HAP-1 (cell line): ENCODE results near the gene C2CD2.

Source experiments
- DNase-seq, 2 experiments: peaks; one replicate each; pipeline ENCODE4 v3.0.0-alpha.2; 2016 to 2020; ENCODE audit warnings: low spot score in 2 of 2
- H3K27me3 ChIP-seq: fragments of 250-450 bp; sonication (Bioruptor Pico); 2 replicates; pipeline ENCODE4 v1.5.1; 2020; ENCODE audit warnings: low read depth, mild to moderate bottlenecking, moderate library complexity
- H3K36me3 ChIP-seq: fragments of 250-450 bp; sonication (Bioruptor Pico); replicated peaks from 2 replicates; pipeline ENCODE4 v1.5.1; 2020; ENCODE audit warnings: mild to moderate bottlenecking
- H3K4me1 ChIP-seq: fragments of 250-450 bp; sonication (Bioruptor Pico); 2 replicates; pipeline ENCODE4 v1.5.1; 2020; ENCODE audit warnings: mild to moderate bottlenecking
- H3K4me3 ChIP-seq: fragments of 250-450 bp; sonication (Bioruptor Pico); 2 replicates; pipeline ENCODE4 v1.5.1; 2020; ENCODE audit warnings: mild to moderate bottlenecking, moderate library complexity
- H3K9me3 ChIP-seq: fragments of 250-450 bp; sonication (Bioruptor Pico); 2 replicates; pipeline ENCODE4 v1.5.1; 2020; ENCODE audit warnings: mild to moderate bottlenecking, moderate library complexity
- in situ Hi-C: fragments of 300-500 bp; cut with MboI; formaldehyde crosslinking; loops from 3 replicates; pipeline ENCODE4 v1.14.3; 2020; ENCODE audit warnings: low sequenced_read_pairs, inconsistent platforms, mixed read lengths

Gene C2CD2

GRCh38 chr21:41983229-41983628 lies 29.4 kb upstream of the C2CD2 start:
- Histone ChIP-seq H3K27me3 (no peaks in the 10 kb centered on the region), H3K4me1 (no peaks in the 10 kb centered on the region), H3K36me3 (no peaks in the 10 kb centered on the region), H3K9me3 (no peaks in the 10 kb centered on the region; the same call in 1 of the 2 replicates), H3K4me3 (no peak overlapping the region)
- in situ Hi-C loops, result no loop called here
- DNase-seq, result no peak

- in situ Hi-C loops, result no loop called here
- Histone ChIP-seq H3K9me3 (no peaks in the 10 kb centered on the region; the same call in 1 of the 2 replicates), H3K4me1 (no peaks in the 10 kb centered on the region), H3K27me3 (no peaks in the 10 kb centered on the region), H3K36me3 (no peaks in the 10 kb centered on the region), H3K4me3 (no peak overlapping the region)
- DNase-seq, result no peak
Measured at GRCh38 chr21:41980561-41980960, 26.7 kb upstream of the C2CD2 start.

- Histone ChIP-seq H3K36me3 (no peaks in the 10 kb centered on the region), H3K27me3 (no peaks in the 10 kb centered on the region), H3K9me3 (no peaks in the 10 kb centered on the region; the same call in 1 of the 2 replicates), H3K4me3 (no peak overlapping the region), H3K4me1 (no peaks in the 10 kb centered on the region)
- in situ Hi-C loops, result no loop called here
- no peak for DNase-seq
Measured at GRCh38 chr21:41979751-41980369, 26.0 kb upstream of the C2CD2 start.

GRCh38 chr21:41979335-41979734 lies 25.5 kb upstream of the C2CD2 start:
- no peak overlapping the region for H3K4me3 ChIP-seq
- no peaks in the 10 kb centered on the region for H3K36me3 ChIP-seq
- H3K9me3 ChIP-seq, result no peaks in the 10 kb centered on the region; the same call in 1 of the 2 replicates
- DNase-seq, result no peak
- in situ Hi-C loops, result no loop called here
- no peaks in the 10 kb centered on the region for H3K27me3 ChIP-seq
- no peaks in the 10 kb centered on the region for H3K4me1 ChIP-seq

- H3K4me3 ChIP-seq, result no peak overlapping the region
- no peaks in the 10 kb centered on the region for H3K27me3 ChIP-seq
- DNase-seq, result no peak
- H3K9me3 ChIP-seq, result no peaks in the 10 kb centered on the region; the same call in 1 of the 2 replicates
- in situ Hi-C loops, result no loop called here
- no peaks in the 10 kb centered on the region for H3K4me1 ChIP-seq
- no peaks in the 10 kb centered on the region for H3K36me3 ChIP-seq
Measured at GRCh38 chr21:41977034-41977950, 23.5 kb upstream of the C2CD2 start.

- no peak for DNase-seq
- Histone ChIP-seq H3K27me3 (no peaks in the 10 kb centered on the region), H3K36me3 (no peaks in the 10 kb centered on the region), H3K9me3 (no peaks in the 10 kb centered on the region; the same call in 1 of the 2 replicates), H3K4me3 (no peak overlapping the region), H3K4me1 (no peaks in the 10 kb centered on the region)
- in situ Hi-C loops, result no loop called here
Measured at GRCh38 chr21:41976611-41977010, 22.8 kb upstream of the C2CD2 start.

- H3K27me3 ChIP-seq, result no peaks in the 10 kb centered on the region
- no peak for DNase-seq
- in situ Hi-C loops, result no loop called here
- no peak overlapping the region for H3K4me3 ChIP-seq
- no peaks in the 10 kb centered on the region for H3K36me3 ChIP-seq
- H3K9me3 ChIP-seq, result no peaks in the 10 kb centered on the region; the same call in 1 of the 2 replicates
- no peaks in the 10 kb centered on the region for H3K4me1 ChIP-seq
Measured at GRCh38 chr21:41975391-41976272, 21.8 kb upstream of the C2CD2 start.

- no peak for DNase-seq
Measured at GRCh38 chr21:41974752-41975053, 20.9 kb upstream of the C2CD2 start.

GRCh38 chr21:41973861-41974751 lies 20.3 kb upstream of the C2CD2 start:
- Histone ChIP-seq H3K36me3 (no peaks in the 10 kb centered on the region), H3K4me1 (no peaks in the 10 kb centered on the region), H3K27me3 (no peaks in the 10 kb centered on the region), H3K4me3 (no peak overlapping the region), H3K9me3 (no peaks in the 10 kb centered on the region)
- no peak for DNase-seq
- in situ Hi-C loops, result no loop called here

More at GRCh38 chr21:41974752-41975053, 20.9 kb upstream of the C2CD2 start:
- no peaks in the 10 kb centered on the region; the same call in 1 of the 2 replicates for H3K9me3 ChIP-seq
- in situ Hi-C loops, result no loop called here
- no peaks in the 10 kb centered on the region for H3K4me1 ChIP-seq
- no peaks in the 10 kb centered on the region for H3K27me3 ChIP-seq
- H3K4me3 ChIP-seq, result no peak overlapping the region
- no peaks in the 10 kb centered on the region for H3K36me3 ChIP-seq

GRCh38 chr21:41973427-41973831 lies 19.6 kb upstream of the C2CD2 start:
- in situ Hi-C loops, result no loop called here

GRCh38 chr21:41972511-41973205 lies 18.8 kb upstream of the C2CD2 start:
- in situ Hi-C loops, result no loop called here

More at GRCh38 chr21:41973427-41973831, 19.6 kb upstream of the C2CD2 start:
- Histone ChIP-seq H3K4me3 (no peak overlapping the region), H3K27me3 (no peaks in the 10 kb centered on the region), H3K9me3 (no peaks in the 10 kb centered on the region), H3K4me1 (no peaks in the 10 kb centered on the region), H3K36me3 (no peaks in the 10 kb centered on the region)
- no peak for DNase-seq

GRCh38 chr21:41971891-41972290 lies 18.1 kb upstream of the C2CD2 start:
- DNase-seq, result no peak
- in situ Hi-C loops, result no loop called here
- Histone ChIP-seq H3K4me3 (no peak overlapping the region), H3K4me1 (no peaks in the 10 kb centered on the region), H3K36me3 (no peaks in the 10 kb centered on the region), H3K27me3 (no peaks in the 10 kb centered on the region), H3K9me3 (no peaks in the 10 kb centered on the region)

More at GRCh38 chr21:41972511-41973205, 18.8 kb upstream of the C2CD2 start:
- DNase-seq, result no peak
- Histone ChIP-seq H3K27me3 (no peaks in the 10 kb centered on the region), H3K4me3 (no peak overlapping the region), H3K9me3 (no peaks in the 10 kb centered on the region), H3K36me3 (no peaks in the 10 kb centered on the region), H3K4me1 (no peaks in the 10 kb centered on the region)
